HG03521 (cell line): ENCODE data around the gene MFSD1.

ENCODE experiments used
- ATAC-seq: cut with Tn5 transposase; IDR thresholded peaks from one replicate; pipeline ENCODE4 v1.9.1; 2021; ENCODE audit warnings: mild to moderate bottlenecking, moderate library complexity; ENCODE audit not compliant: unreplicated experiment

MFSD1 gene

GRCh38 chr3:158864492-158864891 lies 62.6 kb downstream of the MFSD1 start:
- no peak for ATAC-seq

- no peak for ATAC-seq
Measured at GRCh38 chr3:158875700-158876099, 73.8 kb downstream of the MFSD1 start.
